KMS-11 (cell line): ENCODE results near the gene BABAM1.

Experiments used
- H2AFZ ChIP-seq: fragments of 200-600 bp; sonication (generic); 2 replicates; pipeline ENCODE4 v1.6.1; 2016; ENCODE audit warnings: antibody characterized with exemption, mixed run types, low read depth
- H3K27ac ChIP-seq: fragments of 200-600 bp; sonication (generic); 2 replicates; pipeline ENCODE4 v1.6.1; 2016; ENCODE audit warnings: mild to moderate bottlenecking, mixed run types
- H3K27me3 ChIP-seq: fragments of 200-600 bp; sonication (generic); 2 replicates; pipeline ENCODE4 v1.6.1; 2017; ENCODE audit warnings: mild to moderate bottlenecking, low read depth, mixed run types, moderate library complexity; ENCODE audit not compliant: insufficient read depth
- H3K36me3 ChIP-seq: fragments of 200-600 bp; sonication (generic); 2 replicates; pipeline ENCODE4 v1.6.1; 2017; ENCODE audit warnings: mild to moderate bottlenecking, mixed run types; ENCODE audit not compliant: insufficient read depth
- H3K4me1 ChIP-seq: fragments of 200-600 bp; sonication (generic); 2 replicates; pipeline ENCODE4 v1.6.1; 2016; ENCODE audit warnings: mild to moderate bottlenecking, low read depth, mixed run types; ENCODE audit not compliant: poor library complexity, severe bottlenecking
- H3K4me2 ChIP-seq: fragments of 200-600 bp; sonication (generic); 2 replicates; pipeline ENCODE4 v1.7.0; 2016; ENCODE audit warnings: mild to moderate bottlenecking, mixed run types
- H3K4me3 ChIP-seq: fragments of 200-600 bp; sonication (generic); IDR thresholded peaks from 2 replicates; pipeline ENCODE4 v1.6.1; 2017; ENCODE audit warnings: low read depth, low read length, mixed read lengths; ENCODE audit not compliant: insufficient read depth
- H3K79me2 ChIP-seq: fragments of 200-600 bp; sonication (generic); 2 replicates; pipeline ENCODE4 v1.6.1; 2016; ENCODE audit warnings: low read depth, mixed run types; ENCODE audit not compliant: insufficient read depth
- H3K9ac ChIP-seq: fragments of 200-600 bp; sonication (generic); 2 replicates; pipeline ENCODE4 v1.6.1; 2016; ENCODE audit warnings: mild to moderate bottlenecking, mixed run types
- H4K20me1 ChIP-seq: fragments of 200-600 bp; sonication (generic); 2 replicates; pipeline ENCODE4 v1.6.1; 2016; ENCODE audit warnings: mild to moderate bottlenecking, mixed run types; ENCODE audit not compliant: insufficient read depth
- TF ChIP-seq, protein P1 (sequence below): fragments of 200-600 bp; sonication (generic); conservative IDR thresholded peaks from 2 replicates; pipeline ENCODE4 v1.6.1; 2017; ENCODE audit warnings: low read depth, mild to moderate bottlenecking, antibody characterized with exemption, low read length, moderate library complexity, mixed read lengths

The BABAM1 gene

DNA sequence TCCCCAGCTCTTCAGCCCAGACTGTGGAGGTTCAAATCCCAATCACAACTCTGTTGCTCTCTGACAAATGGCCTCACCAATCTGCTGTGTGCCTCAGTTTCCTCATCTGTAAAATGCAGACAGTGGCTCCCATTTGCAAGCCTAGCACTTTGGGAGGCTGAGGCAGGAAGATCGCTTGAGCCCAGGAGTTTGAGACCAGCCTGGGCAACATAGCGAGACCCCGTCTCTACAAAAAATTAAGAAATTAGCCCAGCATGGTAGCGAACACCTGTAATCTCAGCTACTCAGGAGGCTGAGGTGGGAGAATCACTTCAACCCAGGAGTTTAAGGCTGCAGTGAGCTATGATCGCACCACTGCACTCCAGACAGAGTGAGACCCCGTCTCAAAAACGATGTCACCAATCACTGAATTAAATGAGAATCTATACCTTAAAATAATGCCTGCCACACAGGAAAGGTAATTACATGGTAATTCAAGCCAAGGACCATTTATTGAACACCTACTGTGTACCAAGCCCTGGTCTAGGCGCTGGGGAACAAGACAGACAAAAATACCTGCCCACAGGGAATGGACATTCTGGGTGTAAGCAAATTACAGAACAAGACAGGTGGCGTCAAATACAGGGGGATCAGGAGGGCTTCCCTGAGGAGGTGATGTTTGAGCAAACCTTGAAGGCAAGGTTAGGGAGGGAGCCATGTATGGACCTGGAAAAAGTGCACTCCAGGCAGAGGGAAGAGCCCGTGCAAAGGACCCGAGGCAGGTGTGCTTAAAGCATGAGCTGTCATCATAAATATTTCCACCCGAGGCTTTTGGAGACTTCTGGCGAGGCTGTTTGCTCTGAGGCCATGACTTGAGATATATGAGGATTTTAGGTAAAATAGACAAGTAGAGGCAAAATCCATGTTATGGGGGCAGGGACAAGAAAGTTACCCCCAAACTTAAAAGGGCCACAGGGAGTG, 29.2 kb upstream of the BABAM1 start:
- no peak overlapping the region for H3K4me3 ChIP-seq
- no peaks in the 10 kb centered on the region for H4K20me1 ChIP-seq

DNA sequence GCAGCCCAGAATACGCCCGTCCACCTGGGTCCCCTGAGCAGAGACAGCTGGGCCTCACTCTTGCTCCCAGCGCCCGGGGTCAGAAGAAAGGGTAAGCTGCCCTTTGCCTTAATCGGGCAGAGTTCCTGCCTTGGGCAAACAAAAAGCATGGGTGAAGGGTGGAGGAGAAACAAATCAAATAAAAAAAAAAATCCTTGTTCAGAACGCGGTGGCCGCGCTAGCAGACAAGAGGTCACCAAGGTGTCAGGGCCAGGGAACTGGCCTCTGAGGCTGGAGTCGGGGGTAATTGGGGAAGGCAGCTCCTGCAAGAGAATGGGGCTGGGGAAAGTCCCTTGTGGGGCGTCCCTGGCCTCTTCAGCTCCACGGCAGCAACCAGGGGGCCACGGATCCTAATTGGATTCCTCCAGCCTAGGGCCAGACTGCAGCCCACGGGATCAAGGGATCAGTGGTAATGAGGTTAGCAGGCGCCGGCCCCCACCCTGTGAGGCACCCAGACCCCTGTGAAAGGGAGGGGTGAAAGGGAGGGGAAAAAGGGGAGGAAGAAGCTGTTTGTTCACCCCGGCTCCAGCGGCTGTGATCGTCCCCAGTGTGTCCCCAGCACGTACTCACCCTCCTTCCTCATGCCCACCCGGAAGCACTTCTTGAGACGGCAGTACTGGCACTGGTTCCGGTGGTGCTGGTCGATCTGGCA, 27.0 kb upstream of the BABAM1 start:
- TF ChIP-seq, protein P1, sequence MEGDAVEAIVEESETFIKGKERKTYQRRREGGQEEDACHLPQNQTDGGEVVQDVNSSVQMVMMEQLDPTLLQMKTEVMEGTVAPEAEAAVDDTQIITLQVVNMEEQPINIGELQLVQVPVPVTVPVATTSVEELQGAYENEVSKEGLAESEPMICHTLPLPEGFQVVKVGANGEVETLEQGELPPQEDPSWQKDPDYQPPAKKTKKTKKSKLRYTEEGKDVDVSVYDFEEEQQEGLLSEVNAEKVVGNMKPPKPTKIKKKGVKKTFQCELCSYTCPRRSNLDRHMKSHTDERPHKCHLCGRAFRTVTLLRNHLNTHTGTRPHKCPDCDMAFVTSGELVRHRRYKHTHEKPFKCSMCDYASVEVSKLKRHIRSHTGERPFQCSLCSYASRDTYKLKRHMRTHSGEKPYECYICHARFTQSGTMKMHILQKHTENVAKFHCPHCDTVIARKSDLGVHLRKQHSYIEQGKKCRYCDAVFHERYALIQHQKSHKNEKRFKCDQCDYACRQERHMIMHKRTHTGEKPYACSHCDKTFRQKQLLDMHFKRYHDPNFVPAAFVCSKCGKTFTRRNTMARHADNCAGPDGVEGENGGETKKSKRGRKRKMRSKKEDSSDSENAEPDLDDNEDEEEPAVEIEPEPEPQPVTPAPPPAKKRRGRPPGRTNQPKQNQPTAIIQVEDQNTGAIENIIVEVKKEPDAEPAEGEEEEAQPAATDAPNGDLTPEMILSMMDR = no peak
- H3K4me3 ChIP-seq = no peak overlapping the region
- no peak overlapping the region for H3K9ac ChIP-seq
- no peak overlapping the region for H2AFZ ChIP-seq
- H3K4me1 ChIP-seq = peaks cover 5% of the 10 kb centered on the region
- H3K36me3 ChIP-seq = no peaks in the 10 kb centered on the region
- no peaks in the 10 kb centered on the region for H3K79me2 ChIP-seq
- no peak overlapping the region for H3K4me2 ChIP-seq
- H3K27me3 ChIP-seq = no peaks in the 10 kb centered on the region
- no peak overlapping the region for H3K27ac ChIP-seq
- no peaks in the 10 kb centered on the region for H4K20me1 ChIP-seq

More for the DNA sequence above, 29.2 kb upstream of the BABAM1 start:
- TF ChIP-seq, protein P1 = no peak
- Histone ChIP-seq H3K27me3 (no peaks in the 10 kb centered on the region), H3K79me2 (peaks cover 19% of the 10 kb centered on the region), H2AFZ (no peak overlapping the region), H3K27ac (no peak overlapping the region), H3K4me1 (peaks cover 15% of the 10 kb centered on the region), H3K9ac (no peak overlapping the region), H3K36me3 (no peaks in the 10 kb centered on the region), H3K4me2 (no peak overlapping the region)

DNA sequence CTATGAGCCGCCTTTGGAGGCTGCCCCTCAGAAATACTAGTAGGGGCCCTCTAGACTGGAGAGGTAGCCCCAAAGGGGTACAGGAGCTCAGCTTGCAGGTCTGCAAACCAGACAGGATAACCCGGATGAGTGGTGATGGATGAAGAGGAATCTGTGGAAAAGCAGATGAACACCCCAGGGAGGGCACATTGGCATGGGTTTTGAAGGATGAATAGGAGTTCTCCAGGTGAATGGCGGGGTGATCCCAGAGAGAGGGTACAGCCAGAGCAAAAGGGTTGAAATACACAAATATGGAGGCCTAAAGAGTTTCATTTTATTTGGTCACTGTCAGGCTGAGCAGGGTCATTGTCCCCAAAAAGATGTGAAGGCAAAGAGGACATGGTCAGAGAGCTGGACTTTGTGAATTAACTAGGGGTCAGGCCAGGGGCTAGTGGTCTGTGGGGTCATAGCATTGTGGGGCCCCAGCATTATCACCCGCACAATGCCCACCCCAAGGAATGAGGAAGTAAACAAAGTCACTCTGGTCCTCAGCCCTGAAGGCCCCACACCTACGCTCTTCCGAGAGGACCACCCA, 26.3 kb upstream of the BABAM1 start:
- H3K4me3 ChIP-seq = no peak overlapping the region
- no peaks in the 10 kb centered on the region for H3K79me2 ChIP-seq
- no peaks in the 10 kb centered on the region for H3K27me3 ChIP-seq
- no peaks in the 10 kb centered on the region for H3K36me3 ChIP-seq
- TF ChIP-seq, protein P1 = no peak
- no peaks in the 10 kb centered on the region for H4K20me1 ChIP-seq
- H3K4me1 ChIP-seq = peaks cover 5% of the 10 kb centered on the region
- no peak overlapping the region for H2AFZ ChIP-seq
- H3K4me2 ChIP-seq = no peak overlapping the region
- no peak overlapping the region for H3K9ac ChIP-seq
- H3K27ac ChIP-seq = no peak overlapping the region

DNA sequence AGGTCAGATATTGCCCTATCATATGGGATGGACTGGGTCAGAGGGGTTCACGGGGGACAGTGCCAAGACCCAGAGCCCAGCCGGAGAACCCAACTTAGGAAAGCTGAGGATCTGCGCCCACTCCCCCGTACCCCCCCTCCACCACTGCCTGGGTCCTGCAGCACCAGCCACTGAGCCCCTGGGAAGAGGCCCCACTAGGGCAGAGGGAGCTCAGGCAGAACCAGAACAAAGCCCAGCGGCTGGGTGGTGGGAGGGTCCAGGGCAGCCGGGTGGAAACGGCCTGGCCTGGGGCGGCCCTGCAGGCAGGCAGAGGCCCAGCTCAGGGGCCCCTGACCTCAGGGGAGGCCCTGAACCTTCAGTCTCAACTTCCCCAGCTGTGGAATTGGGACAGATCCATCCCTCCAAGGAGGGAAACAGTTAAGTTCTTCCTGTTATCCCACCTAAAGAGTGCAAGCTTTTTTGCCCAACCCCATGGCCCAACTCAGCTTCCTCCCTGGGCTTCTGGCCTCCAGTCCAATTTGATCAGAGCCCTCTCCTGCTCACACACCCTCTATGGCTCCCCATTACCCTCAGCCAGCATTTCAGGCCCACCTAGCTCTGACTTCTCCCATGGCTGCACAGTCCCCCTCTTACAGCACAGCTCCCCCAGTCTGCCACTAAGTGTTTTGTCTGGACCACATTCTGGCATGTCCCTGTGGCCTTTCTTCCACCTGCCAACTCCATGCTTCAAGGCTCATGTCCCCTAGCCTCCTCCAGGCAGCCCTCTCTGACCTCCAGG, 24.6 kb upstream of the BABAM1 start:
- Histone ChIP-seq H3K79me2 (no peaks in the 10 kb centered on the region), H3K9ac (no peak overlapping the region), H3K4me1 (peaks cover 10% of the 10 kb centered on the region), H4K20me1 (no peaks in the 10 kb centered on the region), H3K27me3 (no peaks in the 10 kb centered on the region), H3K4me3 (no peak overlapping the region), H3K4me2 (no peak overlapping the region), H3K27ac (no peak overlapping the region), H3K36me3 (no peaks in the 10 kb centered on the region), H2AFZ (no peak overlapping the region)
- TF ChIP-seq, protein P1 = no peak
